Measurements from ENCODE around the gene GPSM1.
A peak's percentile ranks its signal among the peaks of the same experiment; 100 is the strongest.
"Not testable (repeated sequence)": the region's sequence is repeated elsewhere in the genome, so short reads cannot be mapped to it uniquely, and the experiment has no call there.

Gene GPSM1

GRCh38 chr9:136392538-136393449 is 65.5 kb downstream of the GPSM1 start:
- DNase-seq (ENCODE audit: low read depth in 2 of 2, low spot score in 1 of 2), result no peak

GRCh38 chr9:136393531-136393930 is 66.2 kb downstream of the GPSM1 start:
- DNase-seq (ENCODE audit: low read depth in 2 of 2, low spot score in 1 of 2), result no peak

GRCh38 chr9:136394312-136395019 is 67.1 kb downstream of the GPSM1 start:
- DNase-seq (ENCODE audit: low read depth in 2 of 2, low spot score in 1 of 2), result no peak

GRCh38 chr9:136395020-136395340 is 67.6 kb downstream of the GPSM1 start:
- DNase-seq (ENCODE audit: low read depth in 2 of 2, low spot score in 1 of 2), result no peak

- DNase-seq (ENCODE audit: low read depth in 2 of 2, low spot score in 1 of 2), result no peak
Observed at GRCh38 chr9:136395345-136396218, 68.2 kb downstream of the GPSM1 start.

- no peak for DNase-seq (ENCODE audit: low read depth in 2 of 2, low spot score in 1 of 2)
Observed at GRCh38 chr9:136396219-136396515, 68.8 kb downstream of the GPSM1 start.

- DNase-seq (ENCODE audit: low read depth in 2 of 2, low spot score in 1 of 2), result no peak
Observed at GRCh38 chr9:136397643-136398042, 70.3 kb downstream of the GPSM1 start.

GRCh38 chr9:136398286-136398685 is 70.9 kb downstream of the GPSM1 start:
- no peak for DNase-seq (ENCODE audit: low read depth in 2 of 2, low spot score in 1 of 2)

- DNase-seq (ENCODE audit: low read depth in 2 of 2, low spot score in 1 of 2), result no peak
Observed at GRCh38 chr9:136399176-136400037, 72.1 kb downstream of the GPSM1 start.

- peak; percentile 64 to 69 for DNase-seq (ENCODE audit: low read depth in 2 of 2, low spot score in 1 of 2)
Observed at GRCh38 chr9:136400038-136400834, 72.9 kb downstream of the GPSM1 start, which contains the start of gene SNAPC4. SNAPC4 (minus strand) TSS chr9:136400170; CDS start chr9:136398428, 1,742 bp downstream.

GRCh38 chr9:136401173-136401922 is 74.0 kb downstream of the GPSM1 start:
- no peak for DNase-seq (ENCODE audit: low read depth in 2 of 2, low spot score in 1 of 2)

- DNase-seq (ENCODE audit: low read depth in 2 of 2, low spot score in 1 of 2), result no peak
Observed at GRCh38 chr9:136402067-136402466, 74.7 kb downstream of the GPSM1 start.

GRCh38 chr9:136403538-136403914 is 76.2 kb downstream of the GPSM1 start:
- peak; percentile 46 to 64 for DNase-seq (ENCODE audit: low read depth in 2 of 2, low spot score in 1 of 2)

GRCh38 chr9:136403915-136404800 is 76.8 kb downstream of the GPSM1 start:
- no peak for DNase-seq (ENCODE audit: low read depth in 2 of 2, low spot score in 1 of 2)

- no peak for DNase-seq (ENCODE audit: low read depth in 2 of 2, low spot score in 1 of 2)
Observed at GRCh38 chr9:136404801-136405136, 77.4 kb downstream of the GPSM1 start.

GRCh38 chr9:136405481-136405880 is 78.1 kb downstream of the GPSM1 start:
- DNase-seq (ENCODE audit: low read depth in 2 of 2, low spot score in 1 of 2), result no peak

GRCh38 chr9:136405904-136406303 is 78.6 kb downstream of the GPSM1 start:
- not testable (repeated sequence) for DNase-seq (ENCODE audit: low read depth in 2 of 2, low spot score in 1 of 2)

GRCh38 chr9:136407061-136407460 is 79.7 kb downstream of the GPSM1 start:
- not testable (repeated sequence) for DNase-seq (ENCODE audit: low read depth in 2 of 2, low spot score in 1 of 2)
